SK-N-SH treated with all-trans-retinoic acid at 6 μM for 48 hours (cell line): ENCODE results near the gene MRPS34.

ENCODE experiments used
- ARNTL ChIP-seq: fragments of 450-650 bp; formaldehyde crosslinking; IDR thresholded peaks from 2 replicates; pipeline ENCODE4 v1.5.0; 2020; ENCODE audit warnings: low read depth, mild to moderate bottlenecking, moderate library complexity, borderline replicate concordance
- BACH2 ChIP-seq: fragments of 250-450 bp; sonication (Bioruptor Pico); IDR thresholded peaks from 2 replicates; pipeline ENCODE4 v1.9.0; 2021; ENCODE audit warnings: mild to moderate bottlenecking, borderline replicate concordance
- CREB5 ChIP-seq: fragments of 250-450 bp; sonication (Bioruptor Pico); IDR thresholded peaks from 2 replicates; pipeline ENCODE4 v1.5.1; 2020; ENCODE audit warnings: low read depth, mild to moderate bottlenecking, moderate library complexity
- CSRNP3 ChIP-seq: fragments of 250-450 bp; sonication (Bioruptor Pico); IDR thresholded peaks from 2 replicates; pipeline ENCODE4 v1.5.1; 2021; ENCODE audit warnings: mild to moderate bottlenecking, moderate library complexity
- ESRRG ChIP-seq: fragments of 250-450 bp; sonication (Bioruptor Pico); IDR thresholded peaks from 2 replicates; pipeline ENCODE4 v1.6.1; 2021; ENCODE audit warnings: mild to moderate bottlenecking
- ISL1 ChIP-seq: fragments of 250-450 bp; sonication (Bioruptor Pico); IDR thresholded peaks from 2 replicates; pipeline ENCODE4 v2.1.2; 2022; ENCODE audit warnings: mild to moderate bottlenecking, moderate library complexity
- PATZ1 ChIP-seq: fragments of 250-450 bp; sonication (Bioruptor Pico); IDR thresholded peaks from 2 replicates; pipeline ENCODE4 v1.8.0; 2020; ENCODE audit warnings: mild to moderate bottlenecking, moderate library complexity, borderline replicate concordance
- PPARA ChIP-seq: fragments of 250-450 bp; sonication (Bioruptor Pico); IDR thresholded peaks from 2 replicates; pipeline ENCODE4 v1.5.0; 2020; ENCODE audit warnings: mild to moderate bottlenecking, borderline replicate concordance
- TCF4 ChIP-seq: fragments of 250-450 bp; sonication (Bioruptor Pico); IDR thresholded peaks from 2 replicates; pipeline ENCODE4 v1.8.0; 2021; ENCODE audit warnings: mild to moderate bottlenecking, moderate library complexity, borderline replicate concordance
- ZC3H10 ChIP-seq: fragments of 250-450 bp; sonication (Bioruptor Pico); IDR thresholded peaks from 2 replicates; pipeline ENCODE4 v1.5.1; 2021; ENCODE audit warnings: mild to moderate bottlenecking, moderate library complexity
- ZFP3 ChIP-seq: fragments of 250-450 bp; sonication (Bioruptor Pico); IDR thresholded peaks from 2 replicates; pipeline ENCODE4 v1.5.0; 2020; ENCODE audit warnings: mild to moderate bottlenecking, moderate library complexity
- ZNF565 ChIP-seq: fragments of 450-650 bp; formaldehyde crosslinking; conservative IDR thresholded peaks from 2 replicates; pipeline ENCODE4 v1.5.0; 2020; ENCODE audit warnings: low read depth, mild to moderate bottlenecking, moderate library complexity
- ZNF70 ChIP-seq: fragments of 450-650 bp; formaldehyde crosslinking; IDR thresholded peaks from 2 replicates; pipeline ENCODE4 v1.5.0; 2020; ENCODE audit warnings: mild to moderate bottlenecking, moderate library complexity

GRCh38 chr16:1790611-1791255, 17.8 kb upstream of the MRPS34 start:
- TF ChIP-seq ZFP3 (CRISPR knock-in tag) (no peak), PPARA (no peak), ZNF70 (CRISPR knock-in tag) (no peak), ISL1 (CRISPR knock-in tag) (no peak), ZC3H10 (CRISPR knock-in tag) (no peak), TCF4 (no peak), CSRNP3 (CRISPR knock-in tag) (no peak), BACH2 (CRISPR knock-in tag) (no peak), ARNTL (CRISPR knock-in tag) (no peak), PATZ1 (no peak), CREB5 (CRISPR knock-in tag) (no peak), ESRRG (CRISPR knock-in tag) (no peak), ZNF565 (no peak)
